NCI-H524 treated with DMSO at 0.1 percent for 48 hours (cell line): ENCODE data around the gene HDAC10.
A peak's percentile ranks its signal among the peaks of the same experiment; 100 is the strongest.
"Not testable (repeated sequence)": the region's sequence is repeated elsewhere in the genome, so short reads cannot be mapped to it uniquely, and the experiment has no call there.

Experiments used
- DNase-seq: peaks from one replicate; lab custom pipeline; 2025; lab: John Stamatoyannopoulos, UW

Gene HDAC10

GRCh38 chr22:50285568-50286229 lies 34.6 kb upstream of the HDAC10 start:
- no peak for DNase-seq

GRCh38 chr22:50284479-50284878 lies 33.4 kb upstream of the HDAC10 start:
- DNase-seq = no peak

GRCh38 chr22:50283821-50284220 lies 32.8 kb upstream of the HDAC10 start:
- DNase-seq = no peak

GRCh38 chr22:50282361-50283155 lies 31.5 kb upstream of the HDAC10 start:
- no peak for DNase-seq

GRCh38 chr22:50281957-50282356 lies 30.9 kb upstream of the HDAC10 start:
- DNase-seq = no peak

- DNase-seq = no peak
Observed at GRCh38 chr22:50281384-50281760, 30.3 kb upstream of the HDAC10 start.

- DNase-seq = no peak
Observed at GRCh38 chr22:50280708-50281383, 29.8 kb upstream of the HDAC10 start.

- no peak for DNase-seq
Observed at GRCh38 chr22:50280022-50280707, 29.1 kb upstream of the HDAC10 start.

- DNase-seq = no peak
Observed at GRCh38 chr22:50278956-50279619, 28.0 kb upstream of the HDAC10 start.

GRCh38 chr22:50278461-50278860 lies 27.4 kb upstream of the HDAC10 start:
- no peak for DNase-seq

- no peak for DNase-seq
Observed at GRCh38 chr22:50277761-50278160, 26.7 kb upstream of the HDAC10 start.

- no peak for DNase-seq
Observed at GRCh38 chr22:50276143-50276542, 25.1 kb upstream of the HDAC10 start.

GRCh38 chr22:50275181-50276055 lies 24.4 kb upstream of the HDAC10 start:
- DNase-seq = no peak

- no peak for DNase-seq
Observed at GRCh38 chr22:50274771-50275170, 23.7 kb upstream of the HDAC10 start.

- DNase-seq = no peak
Observed at GRCh38 chr22:50274311-50274710, 23.2 kb upstream of the HDAC10 start.

GRCh38 chr22:50273781-50274180 lies 22.7 kb upstream of the HDAC10 start:
- DNase-seq = not testable (repeated sequence)

- not testable (repeated sequence) for DNase-seq
Observed at GRCh38 chr22:50273352-50273751, 22.3 kb upstream of the HDAC10 start.

GRCh38 chr22:50272044-50272802 lies 21.2 kb upstream of the HDAC10 start:
- no peak for DNase-seq

- peak; percentile 12 for DNase-seq
Observed at GRCh38 chr22:50271519-50271970, 20.5 kb upstream of the HDAC10 start.
